ENCODE results near the gene NFE2L2.

GRCh38 chr2:177312562-177312961 lies 48.0 kb upstream of the NFE2L2 start:
- TF ChIP-seq SMC3 (conservative IDR thresholded peaks at IDR 0.05; ENCODE audit: insufficient read depth, low read depth, low read length), result no peak
- no peak for TF ChIP-seq TAF1 (IDR thresholded peaks at IDR 0.05; ENCODE audit: control insufficient read depth, extremely low read depth, insufficient read depth, low read length, severe bottlenecking)
- TF ChIP-seq TAL1 (IDR thresholded peaks at IDR 0.05), result no peak
- TF ChIP-seq ZNF174 (CRISPR knock-in tag; IDR thresholded peaks at IDR 0.05), result no peak
- no peak for TF ChIP-seq HDAC2 (IDR thresholded peaks at IDR 0.05)
- no peak for TF ChIP-seq SNRNP70 (optimal IDR thresholded peaks at IDR 0.05; ENCODE audit: low read depth, low read length)
- TF ChIP-seq BDP1 (IDR thresholded peaks at IDR 0.05; ENCODE audit: insufficient read depth, insufficient read length), result no peak
- no peak for TF ChIP-seq NR3C1 (CRISPR knock-in tag; IDR thresholded peaks at IDR 0.05)
- TF ChIP-seq JUND (IDR thresholded peaks at IDR 0.05; ENCODE audit: borderline replicate concordance, low read depth, low read length), result no peak
- no peak for TF ChIP-seq JUND (tag; IDR thresholded peaks at IDR 0.05; ENCODE audit: borderline replicate concordance, low read depth, low read length)
- TF ChIP-seq ZBTB34 (CRISPR knock-in tag; IDR thresholded peaks at IDR 0.05), result no peak
- no peak for TF ChIP-seq EZH2 (IDR thresholded peaks at IDR 0.05; ENCODE audit: borderline replicate concordance, low read depth, low read length)
- TF ChIP-seq CTCF (IDR thresholded peaks at IDR 0.05 in 2 of 3, conservative IDR thresholded peaks at IDR 0.05 in 1 of 3; ENCODE audit: insufficient read depth in 2 of 3, low read depth in 1 of 3, low read length in 3 of 3), result no peak
- no peak for TF ChIP-seq ZNF764 (CRISPR knock-in tag; IDR thresholded peaks at IDR 0.05; ENCODE audit: low read depth)
- TF ChIP-seq CHD2 (IDR thresholded peaks at IDR 0.05; ENCODE audit: low read depth, low read length), result no peak

Measured in K562 (cell line).